Effector CD8-positive, alpha-beta T cell (primary cell): ENCODE data around the gene UACA.
"Not testable (repeated sequence)": the region's sequence is repeated elsewhere in the genome, so short reads cannot be mapped to it uniquely, and the experiment has no call there.

ENCODE experiments used
- DNase-seq: peaks from one replicate; lab custom pipeline; 2025; lab: John Stamatoyannopoulos, UW
- total RNA-seq, 4 experiments: gene quantifications; one replicate each; lab custom pipeline; 2026; lab: John Stamatoyannopoulos, UW

The UACA gene, protein sequence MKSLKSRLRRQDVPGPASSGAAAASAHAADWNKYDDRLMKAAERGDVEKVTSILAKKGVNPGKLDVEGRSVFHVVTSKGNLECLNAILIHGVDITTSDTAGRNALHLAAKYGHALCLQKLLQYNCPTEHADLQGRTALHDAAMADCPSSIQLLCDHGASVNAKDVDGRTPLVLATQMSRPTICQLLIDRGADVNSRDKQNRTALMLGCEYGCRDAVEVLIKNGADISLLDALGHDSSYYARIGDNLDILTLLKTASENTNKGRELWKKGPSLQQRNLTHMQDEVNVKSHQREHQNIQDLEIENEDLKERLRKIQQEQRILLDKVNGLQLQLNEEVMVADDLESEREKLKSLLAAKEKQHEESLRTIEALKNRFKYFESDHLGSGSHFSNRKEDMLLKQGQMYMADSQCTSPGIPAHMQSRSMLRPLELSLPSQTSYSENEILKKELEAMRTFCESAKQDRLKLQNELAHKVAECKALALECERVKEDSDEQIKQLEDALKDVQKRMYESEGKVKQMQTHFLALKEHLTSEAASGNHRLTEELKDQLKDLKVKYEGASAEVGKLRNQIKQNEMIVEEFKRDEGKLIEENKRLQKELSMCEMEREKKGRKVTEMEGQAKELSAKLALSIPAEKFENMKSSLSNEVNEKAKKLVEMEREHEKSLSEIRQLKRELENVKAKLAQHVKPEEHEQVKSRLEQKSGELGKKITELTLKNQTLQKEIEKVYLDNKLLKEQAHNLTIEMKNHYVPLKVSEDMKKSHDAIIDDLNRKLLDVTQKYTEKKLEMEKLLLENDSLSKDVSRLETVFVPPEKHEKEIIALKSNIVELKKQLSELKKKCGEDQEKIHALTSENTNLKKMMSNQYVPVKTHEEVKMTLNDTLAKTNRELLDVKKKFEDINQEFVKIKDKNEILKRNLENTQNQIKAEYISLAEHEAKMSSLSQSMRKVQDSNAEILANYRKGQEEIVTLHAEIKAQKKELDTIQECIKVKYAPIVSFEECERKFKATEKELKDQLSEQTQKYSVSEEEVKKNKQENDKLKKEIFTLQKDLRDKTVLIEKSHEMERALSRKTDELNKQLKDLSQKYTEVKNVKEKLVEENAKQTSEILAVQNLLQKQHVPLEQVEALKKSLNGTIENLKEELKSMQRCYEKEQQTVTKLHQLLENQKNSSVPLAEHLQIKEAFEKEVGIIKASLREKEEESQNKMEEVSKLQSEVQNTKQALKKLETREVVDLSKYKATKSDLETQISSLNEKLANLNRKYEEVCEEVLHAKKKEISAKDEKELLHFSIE (N-terminal part only)
- total RNA-seq: 0 to 2.0 (median 0.45) reads per million in 4 experiments

GRCh38 chr15:70763120-70763949, at the start of gene UACA:
TSS of gene UACA (minus strand) at chr15:70763558. CDS start at chr15:70763407, 151 bp downstream.
- peak; percentile 42 for DNase-seq

- DNase-seq: no peak
These were observed 49.5 kb upstream of the UACA start for GRCh38 chr15:70812827-70813364.

DNA sequence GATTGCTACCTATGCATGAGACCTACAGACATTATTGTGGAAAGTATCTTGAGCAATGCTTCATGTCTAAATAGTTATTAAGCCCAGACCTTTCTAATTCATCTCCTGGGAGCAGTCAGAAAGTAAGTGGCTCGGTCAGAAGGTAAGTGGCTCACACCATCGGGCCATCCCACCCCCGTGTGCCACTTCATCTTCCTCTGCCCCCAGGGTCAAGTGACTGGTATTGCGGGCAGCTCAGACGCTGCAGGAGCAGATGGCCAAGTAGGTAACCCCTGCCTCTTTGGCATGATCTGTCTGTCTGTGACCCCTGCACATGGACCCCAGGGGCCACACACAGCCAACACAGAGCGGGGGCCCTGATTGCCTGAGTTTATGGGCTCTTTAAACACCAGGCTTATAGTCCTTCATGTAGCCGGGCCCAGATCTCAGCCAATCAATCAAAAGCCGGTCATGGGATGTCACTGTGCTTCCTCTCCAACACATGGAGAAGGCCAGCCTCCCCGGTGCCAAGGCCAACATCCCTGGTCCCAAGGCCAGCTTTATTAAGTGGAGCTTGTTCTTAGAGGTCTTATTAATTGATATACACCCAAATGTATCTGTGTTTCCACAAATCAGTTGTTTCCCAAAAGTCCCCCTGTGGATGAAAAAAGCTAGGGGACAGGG, 47.7 kb upstream of the UACA start:
- DNase-seq: no peak

DNA sequence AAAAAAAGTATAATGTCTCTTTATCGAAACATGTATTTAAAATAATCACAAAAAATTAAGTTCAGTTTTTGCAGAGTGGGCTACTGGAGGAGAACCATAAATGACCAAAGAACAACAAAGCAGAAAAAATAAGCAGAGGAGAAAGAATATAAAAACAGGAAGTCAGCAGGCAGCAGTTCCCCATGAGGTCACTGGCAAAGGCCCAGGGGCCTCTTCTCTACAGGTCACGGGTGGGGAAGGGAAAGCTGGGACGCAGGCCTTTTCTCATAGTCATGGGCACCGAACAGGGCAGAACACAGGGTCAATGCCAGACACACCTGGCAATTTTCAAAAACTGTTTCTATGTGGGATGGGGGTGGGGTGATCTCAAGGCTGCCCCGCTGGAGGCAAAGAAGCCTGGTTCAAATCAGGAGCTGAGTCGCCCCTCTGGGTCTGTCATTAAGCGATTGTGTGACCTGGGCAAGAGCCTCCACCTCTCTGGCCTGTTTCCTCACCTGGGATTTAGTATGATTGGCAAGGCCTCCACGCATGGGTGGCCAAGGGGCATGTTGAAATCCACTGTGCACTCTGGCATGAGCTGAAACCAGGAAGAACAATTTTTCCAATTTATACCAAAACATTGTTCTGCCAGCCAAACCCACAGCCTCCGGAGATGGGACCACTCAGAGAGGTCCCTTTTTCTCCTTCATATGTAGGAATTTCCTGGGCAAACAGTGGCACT, 43.8 kb upstream of the UACA start:
- no peak for DNase-seq

GRCh38 chr15:70804388-70804787, 41.0 kb upstream of the UACA start:
- DNase-seq: not testable (repeated sequence)

DNA sequence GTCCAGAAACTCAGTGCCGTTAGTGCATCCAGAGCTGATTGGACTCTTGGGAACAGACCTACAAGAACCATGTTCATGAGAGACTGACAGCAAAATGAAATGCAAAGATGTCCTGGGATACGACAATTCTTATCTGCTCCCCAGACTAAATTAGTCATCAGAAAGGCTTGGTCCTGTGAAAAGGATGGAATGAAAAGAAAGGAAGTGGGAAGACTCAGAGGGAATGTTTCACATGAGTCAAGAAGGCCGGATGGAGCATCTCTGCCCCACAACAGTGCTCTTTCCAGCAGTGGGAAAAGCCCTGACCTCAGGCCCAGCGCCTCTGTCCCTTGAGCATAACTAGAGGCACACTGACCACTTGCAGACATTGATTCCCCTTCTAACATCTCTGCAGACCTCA, 39.3 kb upstream of the UACA start:
- DNase-seq: no peak

DNA sequence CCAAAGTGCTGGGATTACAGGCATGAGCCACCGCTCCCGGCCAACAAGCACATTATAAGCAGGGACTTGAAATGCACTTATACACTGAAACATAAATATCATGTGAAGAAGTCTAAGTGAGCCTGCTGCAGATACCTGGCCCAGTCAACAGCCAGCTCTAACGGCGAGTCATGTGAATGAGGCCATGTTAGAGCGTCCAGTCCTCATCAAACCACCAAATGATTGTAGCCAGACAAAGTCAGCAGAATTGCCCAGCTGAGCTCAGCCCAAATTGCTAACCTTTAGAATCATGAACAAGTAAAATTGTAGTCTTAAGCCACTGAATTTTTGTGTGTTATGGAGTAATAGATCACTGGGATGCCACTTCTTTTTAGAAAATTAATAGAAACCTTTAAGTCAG, 37.8 kb upstream of the UACA start:
- no peak for DNase-seq

- DNase-seq: no peak
These were observed 36.5 kb upstream of the UACA start for GRCh38 chr15:70799667-70800450.

DNA sequence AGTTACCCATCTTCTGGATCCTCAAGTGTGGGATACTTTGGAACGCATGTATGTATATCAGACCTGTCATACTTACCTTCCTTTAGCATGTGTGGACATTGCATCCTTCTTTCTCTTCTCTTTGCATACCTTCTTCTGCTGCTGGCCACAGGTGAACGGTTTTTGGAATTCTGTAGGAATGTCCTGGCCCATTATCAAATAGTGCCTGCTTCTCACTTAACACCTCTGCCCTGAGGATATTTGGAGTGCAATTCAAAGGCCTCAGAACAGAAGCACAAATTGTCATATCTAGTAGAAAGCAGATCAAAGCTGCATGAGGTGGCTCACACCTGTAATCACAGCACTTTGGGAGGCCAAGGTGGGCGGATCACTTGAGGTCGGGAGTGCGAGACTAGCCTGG, 34.1 kb upstream of the UACA start:
- no peak for DNase-seq

GRCh38 chr15:70796516-70797310, 33.4 kb upstream of the UACA start:
- DNase-seq: no peak

- DNase-seq: no peak
These were observed 31.9 kb upstream of the UACA start for GRCh38 chr15:70795311-70795665.

GRCh38 chr15:70794596-70795310, 31.4 kb upstream of the UACA start:
- no peak for DNase-seq

GRCh38 chr15:70793694-70794093, 30.3 kb upstream of the UACA start:
- no peak for DNase-seq

- DNase-seq: no peak
These were observed 28.8 kb upstream of the UACA start for GRCh38 chr15:70792171-70792573.

DNA sequence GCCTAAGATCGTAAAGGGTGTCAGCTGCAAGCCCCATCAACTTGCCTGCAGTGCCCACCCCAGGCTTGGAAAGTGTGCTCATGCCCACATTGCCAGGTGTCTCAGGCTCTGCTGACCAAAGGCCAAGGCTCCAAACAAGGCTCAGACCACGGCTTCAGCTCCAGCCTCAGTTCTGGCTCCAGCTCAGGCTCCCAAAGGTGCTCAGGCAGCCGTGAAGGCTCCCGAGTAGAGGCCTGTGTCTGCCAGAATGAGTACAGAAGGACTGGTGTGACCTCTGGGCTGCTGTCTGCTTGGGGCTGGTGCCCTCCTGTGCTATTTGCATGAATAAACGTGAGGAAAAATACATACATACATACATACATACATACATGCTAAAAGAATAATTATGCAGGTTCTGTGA, 27.9 kb upstream of the UACA start:
- DNase-seq: no peak

GRCh38 chr15:70789213-70789612, 25.9 kb upstream of the UACA start:
- DNase-seq: no peak
